Hepatic stellate cell (primary cell): ENCODE results near the gene STARD3.

Experiments used
- DNase-seq: peaks from one replicate; pipeline ENCODE4 v3.0.0; 2011; ENCODE audit warnings: low spot score

Gene STARD3

GRCh38 chr17:39621523-39622379 lies 15.2 kb upstream of the STARD3 start:
- peak; percentile 91 for DNase-seq

DNA sequence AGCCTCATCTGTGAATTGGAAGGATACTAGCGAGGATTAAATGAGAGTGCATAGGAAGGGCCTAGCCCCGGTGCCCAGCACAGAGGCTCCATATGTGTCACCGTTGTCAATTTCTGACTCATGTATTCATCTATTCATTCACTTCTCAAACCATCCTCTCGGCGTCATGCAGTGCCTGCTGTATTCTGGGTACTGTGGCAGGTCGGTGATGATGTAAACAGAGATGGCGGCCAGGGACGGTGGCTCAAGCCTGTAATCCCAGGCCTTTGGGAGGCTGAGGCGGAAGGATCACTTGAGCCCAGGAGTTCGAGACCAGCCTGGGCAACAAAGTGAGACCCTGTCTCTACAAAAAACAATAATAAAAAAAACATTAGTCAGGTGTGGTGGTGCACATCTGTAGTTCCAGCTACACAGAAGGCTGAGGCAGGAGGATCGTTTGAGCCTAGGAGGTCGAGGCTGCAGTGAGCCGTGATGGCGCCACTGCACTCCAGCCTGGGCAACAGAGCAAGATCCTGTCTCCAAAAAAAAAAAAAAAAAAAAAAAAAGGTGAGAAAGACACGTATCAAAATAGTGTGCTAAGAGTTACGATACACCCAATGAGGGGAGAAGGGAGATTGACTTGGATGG lies 14.5 kb upstream of the STARD3 start:
- DNase-seq = no peak

GRCh38 chr17:39623356-39623950 lies 13.5 kb upstream of the STARD3 start:
- peak; percentile 86 for DNase-seq

DNA sequence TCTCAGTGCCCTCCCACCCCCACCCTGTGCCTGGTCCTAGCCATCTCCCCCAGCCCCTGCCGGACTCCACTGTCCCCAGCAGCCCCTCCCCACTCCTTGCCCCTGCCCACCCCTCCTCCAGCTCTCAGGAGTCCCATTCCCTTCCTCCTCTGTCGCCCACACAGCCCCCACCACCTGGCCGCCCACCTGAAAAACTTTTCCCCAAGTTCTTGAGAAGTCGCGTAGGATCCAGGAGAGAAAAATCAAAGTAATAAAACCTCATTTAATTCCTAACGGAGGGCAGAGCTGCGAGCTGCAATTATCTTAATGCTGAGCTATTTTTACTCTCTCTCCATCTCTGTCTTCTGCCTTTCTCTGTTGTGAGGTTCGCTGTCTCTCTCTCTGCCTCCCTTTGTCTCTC lies 12.6 kb upstream of the STARD3 start:
- DNase-seq = no peak

GRCh38 chr17:39625198-39625785 lies 11.7 kb upstream of the STARD3 start:
- DNase-seq = no peak

- DNase-seq = no peak
These were observed 10.5 kb upstream of the STARD3 start, which contains the start of gene PPP1R1B for GRCh38 chr17:39626171-39627046. Gene PPP1R1B (plus strand): TSS chr17:39626952. CDS start chr17:39627393, 441 bp downstream.

DNA sequence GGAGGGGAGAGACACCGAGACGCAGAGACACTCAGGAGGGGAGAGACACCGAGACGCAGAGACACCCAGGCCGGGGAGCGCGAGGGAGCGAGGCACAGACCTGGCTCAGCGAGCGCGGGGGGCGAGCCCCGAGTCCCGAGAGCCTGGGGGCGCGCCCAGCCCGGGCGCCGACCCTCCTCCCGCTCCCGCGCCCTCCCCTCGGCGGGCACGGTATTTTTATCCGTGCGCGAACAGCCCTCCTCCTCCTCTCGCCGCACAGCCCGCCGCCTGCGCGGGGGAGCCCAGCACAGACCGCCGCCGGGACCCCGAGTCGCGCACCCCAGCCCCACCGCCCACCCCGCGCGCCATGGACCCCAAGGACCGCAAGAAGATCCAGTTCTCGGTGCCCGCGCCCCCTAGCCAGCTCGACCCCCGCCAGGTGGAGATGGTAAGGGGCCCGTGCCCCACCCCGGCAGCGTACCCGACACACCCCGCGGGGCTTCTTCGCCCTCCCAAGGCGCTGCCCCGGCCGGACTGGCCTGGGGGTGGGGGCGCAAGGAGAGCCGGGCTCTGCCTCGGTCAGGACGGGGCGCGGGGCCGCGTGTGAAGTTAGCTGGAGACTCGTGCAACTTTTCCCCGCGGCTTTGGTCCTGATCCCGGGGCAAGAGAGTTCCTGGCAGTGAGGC lies 9.8 kb upstream of the STARD3 start:
- no peak for DNase-seq

DNA sequence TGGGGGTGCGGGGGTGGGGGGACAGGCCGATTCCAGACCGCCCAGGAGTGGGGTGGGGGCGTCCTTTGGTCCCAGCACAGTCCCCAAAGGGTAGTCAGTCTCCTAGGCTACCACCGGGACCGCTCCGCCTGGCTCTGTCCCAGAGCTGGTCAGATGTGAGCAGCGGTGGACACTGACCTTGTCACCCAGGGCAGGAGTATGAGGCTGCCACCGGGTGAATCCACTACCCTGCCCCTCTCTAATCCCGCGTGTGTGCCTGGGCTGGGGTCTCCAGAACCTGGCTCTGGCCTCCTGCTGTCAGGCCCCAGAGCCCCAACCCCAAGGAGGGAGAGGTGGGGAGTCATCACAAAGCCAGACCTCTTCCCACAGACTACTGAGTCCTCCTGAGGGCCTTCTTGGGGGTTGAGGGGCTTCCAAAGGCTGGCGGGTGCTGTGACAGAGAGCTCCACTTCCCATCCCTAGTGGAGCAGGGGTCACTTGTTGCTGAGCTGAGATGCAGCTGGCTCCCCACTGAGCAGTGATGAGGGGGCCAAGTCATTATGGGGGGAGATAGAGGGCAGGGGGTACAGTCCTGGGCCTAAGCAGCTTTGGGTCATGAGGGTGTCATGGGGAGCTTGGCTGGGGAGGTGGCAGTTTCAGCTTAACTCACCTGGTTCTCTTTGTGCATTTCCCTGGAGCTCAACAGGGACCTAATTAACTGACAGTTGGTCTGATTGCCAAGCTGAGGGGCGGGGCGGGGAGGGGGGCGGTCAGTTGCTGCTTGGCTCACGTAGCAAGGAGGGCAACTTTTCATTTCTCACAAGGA lies 9.0 kb upstream of the STARD3 start:
- no peak for DNase-seq

- no peak for DNase-seq
These were observed 8.1 kb upstream of the STARD3 start for GRCh38 chr17:39628655-39629493.

DNA sequence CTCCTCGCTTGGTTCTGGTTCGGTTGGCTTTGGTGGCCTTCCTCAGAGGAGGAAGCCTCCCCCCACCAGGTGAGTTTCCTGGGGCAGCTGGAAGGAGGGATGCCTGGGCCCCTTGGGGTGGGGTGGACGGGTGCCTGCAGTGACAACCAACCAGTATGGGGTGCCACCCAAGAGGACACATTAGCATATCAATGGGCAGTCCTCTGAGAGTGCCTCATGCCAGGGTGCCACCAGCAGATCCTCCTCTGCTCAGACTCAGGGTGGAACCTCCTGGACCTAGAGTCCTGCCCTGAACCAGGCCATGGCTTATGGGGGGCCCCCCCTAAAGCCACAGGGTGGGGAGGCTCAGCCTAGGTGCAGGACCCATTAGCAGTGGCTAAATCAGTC lies 7.5 kb upstream of the STARD3 start:
- no peak for DNase-seq

DNA sequence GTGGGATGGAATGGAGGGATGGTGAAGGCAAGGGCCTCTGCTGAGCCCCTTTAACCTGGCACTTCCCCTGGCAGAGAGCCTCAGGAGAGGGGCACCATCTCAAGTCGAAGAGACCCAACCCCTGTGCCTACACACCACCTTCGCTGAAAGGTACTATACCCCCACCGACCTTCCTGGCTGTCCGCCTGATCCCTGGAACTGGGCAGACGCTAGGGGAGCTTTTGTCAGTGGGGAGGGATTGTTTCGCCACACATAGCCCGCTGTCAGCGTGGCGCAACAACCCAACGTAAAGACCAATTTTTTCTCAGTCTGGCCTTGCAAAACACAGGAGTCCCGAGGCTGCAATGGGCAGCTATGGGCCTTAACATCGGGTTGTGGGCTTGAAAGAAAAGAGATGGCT lies 7.0 kb upstream of the STARD3 start:
- no peak for DNase-seq

- no peak for DNase-seq
These were observed 5.5 kb upstream of the STARD3 start for GRCh38 chr17:39631403-39631802.

GRCh38 chr17:39632153-39632941 lies 4.6 kb upstream of the STARD3 start:
- no peak for DNase-seq

GRCh38 chr17:39633570-39634183 lies 3.3 kb upstream of the STARD3 start:
- no peak for DNase-seq

DNA sequence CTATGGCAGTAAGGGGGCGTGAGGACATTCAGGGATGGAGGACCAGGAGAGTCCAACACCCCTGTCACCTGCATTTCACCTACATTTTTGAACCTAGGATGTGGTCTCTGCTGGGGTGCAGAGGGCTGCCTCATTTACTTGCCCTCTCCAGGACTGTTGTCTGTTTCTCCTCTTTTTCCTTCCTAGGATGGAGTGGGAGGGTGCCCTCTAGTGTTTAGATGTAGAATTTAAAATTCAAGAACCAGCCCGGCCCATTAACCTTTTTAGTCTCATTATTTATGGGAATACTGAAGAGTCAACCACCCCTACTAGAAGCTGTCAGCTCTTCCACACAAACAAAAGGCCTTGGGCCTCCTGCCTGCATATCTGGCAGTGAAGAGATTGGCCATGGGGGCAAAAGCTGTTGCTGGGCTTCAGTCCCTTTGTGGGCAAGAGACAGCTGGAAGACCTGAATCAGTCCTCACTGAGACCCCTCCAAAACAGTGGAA lies 2.5 kb upstream of the STARD3 start:
- peak; percentile 71 for DNase-seq

DNA sequence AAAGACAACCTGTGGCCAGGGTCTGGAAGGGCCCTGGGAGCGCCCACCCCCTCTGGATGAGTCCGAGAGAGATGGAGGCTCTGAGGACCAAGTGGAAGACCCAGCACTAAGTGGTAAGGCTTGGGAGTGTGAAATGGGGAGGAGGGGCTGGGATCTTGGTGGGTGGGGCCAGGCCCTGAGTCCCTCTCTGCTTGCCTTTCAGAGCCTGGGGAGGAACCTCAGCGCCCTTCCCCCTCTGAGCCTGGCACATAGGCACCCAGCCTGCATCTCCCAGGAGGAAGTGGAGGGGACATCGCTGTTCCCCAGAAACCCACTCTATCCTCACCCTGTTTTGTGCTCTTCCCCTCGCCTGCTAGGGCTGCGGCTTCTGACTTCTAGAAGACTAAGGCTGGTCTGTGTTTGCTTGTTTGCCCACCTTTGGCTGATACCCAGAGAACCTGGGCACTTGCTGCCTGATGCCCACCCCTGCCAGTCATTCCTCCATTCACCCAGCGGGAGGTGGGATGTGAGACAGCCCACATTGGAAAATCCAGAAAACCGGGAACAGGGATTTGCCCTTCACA lies 1.2 kb upstream of the STARD3 start:
- DNase-seq = no peak

GRCh38 chr17:39636587-39636926 lies 387 bp upstream of the STARD3 start:
- no peak for DNase-seq

DNA sequence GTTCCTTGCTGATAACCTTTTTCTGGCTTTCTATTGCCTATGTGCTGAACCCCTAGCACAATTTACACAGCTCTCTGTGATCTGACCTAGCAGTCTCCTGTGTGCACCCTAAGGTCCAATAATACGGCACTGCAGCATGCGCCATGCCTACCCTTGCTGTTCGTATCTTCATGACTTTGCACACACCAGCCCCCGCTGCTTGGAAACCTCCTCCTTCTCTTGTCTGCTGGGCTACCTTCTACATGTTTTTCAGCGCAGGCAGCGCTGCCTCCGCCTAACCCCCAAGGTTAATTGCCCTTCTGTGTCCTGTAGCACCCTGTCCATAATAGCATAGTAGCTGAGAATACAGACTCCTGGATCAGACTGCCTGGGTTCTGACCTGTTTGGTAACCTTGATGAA lies 1.4 kb downstream of the STARD3 start:
- no peak for DNase-seq
